GM18526 (cell line): ENCODE results near the gene SORL1-AS1.
A peak's percentile ranks its signal among the peaks of the same experiment; 100 is the strongest.

Experiments
- POLR2A ChIP-seq: IDR thresholded peaks from 3 replicates; pipeline ENCODE4 v1.6.1; 2011; ENCODE audit not compliant: insufficient read length; ENCODE audit errors: extremely low read depth

Gene SORL1-AS1

GRCh38 chr11:121452609-121453150 lies at the start of gene SORL1-AS1:
TSS of gene SORL1-AS1 (minus strand) at chr11:121452967.
- TF ChIP-seq POLR2A = no peak

- TF ChIP-seq POLR2A = no peak
Measured at GRCh38 chr11:121500717-121501116, 48.0 kb upstream of the SORL1-AS1 start.

- no peak for TF ChIP-seq POLR2A
Measured at GRCh38 chr11:121500275-121500674, 47.5 kb upstream of the SORL1-AS1 start.

GRCh38 chr11:121499405-121499804 lies 46.6 kb upstream of the SORL1-AS1 start:
- TF ChIP-seq POLR2A = no peak

GRCh38 chr11:121497176-121497998 lies 44.6 kb upstream of the SORL1-AS1 start:
- no peak for TF ChIP-seq POLR2A

GRCh38 chr11:121494355-121495099 lies 41.8 kb upstream of the SORL1-AS1 start:
- TF ChIP-seq POLR2A = no peak

GRCh38 chr11:121489823-121490222 lies 37.1 kb upstream of the SORL1-AS1 start:
- TF ChIP-seq POLR2A = no peak

- TF ChIP-seq POLR2A = no peak
Measured at GRCh38 chr11:121488641-121489040, 35.9 kb upstream of the SORL1-AS1 start.

GRCh38 chr11:121488170-121488569 lies 35.4 kb upstream of the SORL1-AS1 start:
- TF ChIP-seq POLR2A = no peak

- no peak for TF ChIP-seq POLR2A
Measured at GRCh38 chr11:121487191-121487590, 34.4 kb upstream of the SORL1-AS1 start.

- no peak for TF ChIP-seq POLR2A
Measured at GRCh38 chr11:121486054-121486453, 33.3 kb upstream of the SORL1-AS1 start.

- no peak for TF ChIP-seq POLR2A
Measured at GRCh38 chr11:121485216-121485615, 32.4 kb upstream of the SORL1-AS1 start.

GRCh38 chr11:121483805-121484480 lies 31.2 kb upstream of the SORL1-AS1 start:
- no peak for TF ChIP-seq POLR2A

GRCh38 chr11:121482231-121483129 lies 29.7 kb upstream of the SORL1-AS1 start:
- peak; percentile 25 for TF ChIP-seq POLR2A
